Superior temporal gyrus (tissue), 1 donor: Measurements from ENCODE around the gene RNASET2.
"Not testable (repeated sequence)": the region's sequence is repeated elsewhere in the genome, so short reads cannot be mapped to it uniquely, and the experiment has no call there.

Experiments
- DNase-seq: peaks from one replicate; pipeline ENCODE4 v3.0.0-alpha.2; 2016; ENCODE audit errors: extremely low spot score

RNASET2 gene

GRCh38 chr6:166970091-166970490, 13.7 kb upstream of the RNASET2 start:
- DNase-seq, result no peak

GRCh38 chr6:166969390-166970002, 13.1 kb upstream of the RNASET2 start:
- no peak for DNase-seq

DNA sequence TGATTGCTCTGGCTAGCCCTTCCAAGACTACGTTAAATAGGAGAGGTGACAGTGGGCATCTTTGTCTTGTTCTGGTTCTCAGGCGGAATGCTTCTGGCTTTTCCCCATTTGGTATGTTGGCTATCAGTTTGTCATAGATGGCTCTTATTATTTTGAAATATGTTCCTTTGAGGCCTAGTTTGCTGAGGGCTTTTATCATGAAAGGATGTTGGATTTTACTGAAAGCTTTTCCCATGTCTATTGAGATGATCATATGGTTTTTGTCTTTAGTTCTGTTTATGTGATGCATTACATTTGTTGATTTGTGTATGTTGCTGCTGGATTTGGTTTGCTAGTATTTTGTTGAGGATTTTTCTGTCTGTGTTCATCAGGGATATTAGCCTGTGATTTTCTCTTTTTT, 9.9 kb upstream of the RNASET2 start:
- no peak for DNase-seq

- DNase-seq, result no peak
Observed at GRCh38 chr6:166960609-166960978, 4.2 kb upstream of the RNASET2 start.

DNA sequence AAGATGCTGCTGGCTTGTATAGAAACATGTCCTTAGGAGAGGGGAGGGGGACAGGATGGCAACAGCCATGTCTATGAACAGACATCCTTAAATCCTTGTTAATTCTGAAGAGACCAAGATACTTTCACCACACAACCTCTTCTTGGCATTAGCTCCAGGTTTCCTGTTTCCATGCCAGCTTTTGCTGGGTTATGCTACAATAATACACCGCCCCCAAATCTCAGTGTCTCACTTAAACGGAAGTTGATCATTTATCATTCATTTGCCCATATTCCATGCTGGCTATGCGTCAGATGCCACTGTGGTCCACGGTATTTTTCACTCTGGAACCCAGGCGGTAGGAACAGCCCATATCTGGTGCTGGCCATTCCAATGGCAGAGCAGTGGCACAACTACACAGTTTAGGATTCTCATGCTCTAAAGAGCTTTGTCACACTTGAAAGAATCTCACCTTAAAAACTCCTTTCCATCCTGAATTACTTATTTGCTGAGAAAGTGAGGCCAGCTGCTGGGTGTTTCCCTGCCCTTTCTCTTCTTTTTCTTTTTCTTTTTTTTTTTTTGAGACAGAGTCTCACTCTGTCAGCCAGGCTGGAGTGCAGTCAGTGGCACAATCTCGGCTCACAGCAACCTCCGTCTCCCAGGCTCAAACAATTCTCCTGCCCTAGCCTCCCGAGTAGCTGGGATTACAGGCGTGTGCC, 3.7 kb upstream of the RNASET2 start:
- DNase-seq, result no peak

- DNase-seq, result no peak
Observed at GRCh38 chr6:166958926-166959861, 2.8 kb upstream of the RNASET2 start.

- DNase-seq, result no peak
Observed at GRCh38 chr6:166957805-166958076, 1.4 kb upstream of the RNASET2 start.

DNA sequence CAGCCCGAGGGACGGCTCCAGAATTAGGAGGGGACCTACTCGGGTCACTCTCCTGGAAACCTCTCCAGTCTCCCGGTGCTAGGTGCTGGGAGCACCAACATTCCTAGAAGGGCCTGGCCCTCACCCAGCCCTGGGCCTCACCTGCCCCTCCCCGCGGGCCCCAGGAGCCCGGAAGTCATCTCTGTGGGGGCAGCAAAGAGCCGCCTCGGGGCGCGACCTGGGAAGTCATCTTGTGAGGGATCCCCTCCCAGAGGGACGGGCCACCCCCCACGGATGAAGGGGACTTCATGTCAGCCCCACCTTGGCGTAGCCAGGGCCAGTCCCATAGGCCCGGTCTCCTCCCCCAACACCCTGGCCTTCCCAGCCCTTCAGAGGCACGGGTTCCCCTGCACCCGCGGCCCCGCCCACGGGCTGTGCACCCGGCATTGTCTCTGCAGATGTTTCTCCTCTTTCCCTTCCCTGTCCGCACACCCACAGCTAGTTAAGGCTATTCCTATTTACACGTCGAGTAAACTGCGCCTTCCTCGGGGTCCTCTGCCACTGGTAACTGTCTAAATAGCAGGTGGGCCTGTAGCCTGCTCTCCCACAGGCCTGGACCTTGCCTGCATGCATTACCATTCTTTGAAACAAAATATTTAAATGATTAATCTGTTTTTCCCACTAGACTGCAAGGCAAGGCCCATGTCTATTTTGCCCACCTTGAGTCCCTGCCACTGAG, 896 bp upstream of the RNASET2 start:
- no peak for DNase-seq

GRCh38 chr6:166955865-166956443, 396 bp downstream of the RNASET2 start:
- DNase-seq, result no peak

DNA sequence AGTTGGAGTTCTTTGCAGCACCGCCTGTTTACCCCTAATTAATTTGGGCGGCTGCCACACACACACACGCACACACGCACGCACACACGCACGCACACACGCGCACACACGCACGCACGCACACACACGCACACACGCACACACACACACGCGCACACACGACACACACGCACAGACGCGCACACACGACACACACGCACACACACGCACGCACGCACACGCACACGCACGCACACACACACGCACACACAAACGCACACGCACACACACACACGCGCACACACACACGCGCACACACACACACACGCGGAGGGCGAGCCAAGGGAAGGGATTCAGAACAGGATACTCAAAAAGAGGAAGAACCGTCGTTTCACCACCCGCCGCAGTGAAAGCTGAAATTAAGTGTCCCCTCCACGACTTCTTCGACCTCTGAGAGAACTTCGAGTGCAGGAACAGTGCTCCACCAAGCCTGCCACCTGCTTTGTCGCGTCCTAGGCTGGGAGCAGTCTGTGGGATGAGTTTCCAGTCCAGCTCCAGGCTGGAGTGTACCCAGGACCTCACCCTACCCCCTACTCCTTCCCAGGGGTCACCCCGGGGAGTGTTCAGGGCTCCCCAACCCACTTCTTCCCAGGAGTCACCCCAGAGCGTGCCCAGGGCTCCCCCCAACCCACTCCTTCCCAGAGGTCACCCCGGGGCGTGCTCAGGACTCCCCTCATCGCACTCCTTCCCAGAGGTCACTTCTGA, 1.1 kb downstream of the RNASET2 start:
- DNase-seq, result no peak

GRCh38 chr6:166954118-166954713, 2.1 kb downstream of the RNASET2 start:
- no peak for DNase-seq

DNA sequence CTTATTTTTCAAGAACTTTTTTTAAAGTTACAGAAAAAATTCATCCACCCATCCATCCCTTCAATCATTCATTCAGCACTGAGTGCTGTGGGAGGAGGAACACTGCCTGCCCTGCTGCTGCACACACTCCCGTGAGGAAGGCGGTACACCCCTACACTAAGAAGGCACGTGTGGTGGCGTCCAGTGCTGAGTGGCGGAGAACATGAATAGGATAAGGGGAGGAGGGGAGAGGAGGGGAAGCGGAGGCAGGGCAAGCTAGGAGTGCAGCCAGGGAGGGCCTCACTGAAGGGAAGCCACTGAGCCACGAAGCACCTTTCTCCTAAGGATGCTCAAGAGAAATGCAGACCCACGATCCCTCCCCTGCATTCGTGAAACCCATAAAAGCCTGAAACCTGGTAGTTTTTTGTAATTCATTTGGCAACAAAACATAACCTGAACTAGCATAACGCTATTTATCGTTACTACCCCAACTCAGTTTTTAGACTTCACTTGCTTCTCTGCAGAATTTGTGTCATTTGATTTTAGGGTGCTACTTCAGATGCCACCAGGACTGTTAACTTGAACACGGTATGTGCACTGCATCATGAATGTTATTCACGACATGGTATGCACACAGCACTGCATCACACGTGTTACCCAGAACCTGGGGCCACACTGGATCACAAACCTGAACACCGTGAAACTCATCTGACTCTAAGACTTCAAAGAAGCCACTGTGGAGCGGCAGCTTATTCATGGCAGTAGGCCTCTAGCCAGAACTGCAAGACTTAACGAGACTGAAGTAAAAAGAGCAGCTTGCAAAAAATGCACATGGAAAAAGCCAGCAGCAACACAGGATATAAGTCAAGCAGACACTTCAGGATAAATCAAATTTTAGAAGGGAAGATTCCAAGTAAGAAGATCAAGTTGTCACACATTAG, 3.5 kb downstream of the RNASET2 start:
- DNase-seq, result no peak

- DNase-seq, result no peak
Observed at GRCh38 chr6:166952121-166952520, 4.2 kb downstream of the RNASET2 start.

DNA sequence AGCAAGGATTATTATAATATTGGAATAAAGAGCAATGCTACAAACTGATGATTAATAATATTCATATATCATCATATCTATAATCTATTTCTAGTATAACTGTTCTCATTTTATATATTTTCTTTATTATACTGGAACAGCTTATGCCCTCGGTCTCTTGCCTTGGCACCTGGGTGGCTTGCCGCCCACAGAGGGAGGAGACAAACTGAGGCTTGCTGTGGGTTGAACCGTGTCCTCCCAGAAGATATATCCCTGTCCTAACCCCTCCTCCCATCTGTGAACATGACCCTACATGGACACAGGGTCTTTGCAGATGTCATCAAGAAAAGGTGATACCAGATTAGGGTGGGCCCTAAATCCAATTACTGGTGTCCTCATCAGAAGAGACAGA, 4.7 kb downstream of the RNASET2 start:
- no peak for DNase-seq

DNA sequence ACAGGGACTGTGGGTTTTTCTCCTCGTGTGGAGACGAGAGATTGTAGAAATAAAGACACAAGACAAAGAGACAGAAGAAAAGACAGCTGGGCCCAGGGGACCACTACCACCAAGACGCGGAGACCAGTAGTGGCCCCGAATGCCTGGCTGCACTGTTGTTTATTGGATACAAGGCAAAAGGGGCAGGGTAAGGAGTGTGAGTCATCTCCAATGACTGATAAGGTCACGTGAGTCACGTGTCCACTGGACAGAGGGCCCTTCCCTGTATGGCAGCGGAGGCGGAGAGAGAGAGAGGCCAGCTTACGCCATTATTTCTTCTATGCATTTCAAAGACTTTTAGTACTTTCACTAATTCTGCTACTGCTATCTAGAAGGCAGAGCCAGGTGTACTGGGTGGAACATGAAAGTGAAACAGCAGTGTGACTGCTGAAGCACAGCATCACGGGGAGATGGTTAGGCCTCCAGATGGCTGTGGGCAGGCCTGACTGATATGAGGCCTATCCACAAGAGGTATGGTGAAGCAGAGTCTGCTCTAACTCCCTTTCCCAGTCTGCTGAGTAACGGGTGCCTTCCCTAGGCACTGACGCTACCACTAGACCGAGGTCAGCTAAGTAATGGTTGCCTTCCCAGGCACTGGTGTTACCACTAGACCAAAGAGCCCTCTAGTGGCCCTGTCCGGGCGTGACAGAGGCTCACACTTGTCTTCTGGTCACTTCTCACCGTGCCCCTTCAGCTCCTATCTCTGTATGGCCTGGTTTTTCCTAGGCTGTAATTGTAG, 5.3 kb downstream of the RNASET2 start:
- DNase-seq, result peak; percentile 73

GRCh38 chr6:166950443-166950821, 5.9 kb downstream of the RNASET2 start:
- DNase-seq, result no peak

- DNase-seq, result no peak
Observed at GRCh38 chr6:166949528-166950442, 6.6 kb downstream of the RNASET2 start.

DNA sequence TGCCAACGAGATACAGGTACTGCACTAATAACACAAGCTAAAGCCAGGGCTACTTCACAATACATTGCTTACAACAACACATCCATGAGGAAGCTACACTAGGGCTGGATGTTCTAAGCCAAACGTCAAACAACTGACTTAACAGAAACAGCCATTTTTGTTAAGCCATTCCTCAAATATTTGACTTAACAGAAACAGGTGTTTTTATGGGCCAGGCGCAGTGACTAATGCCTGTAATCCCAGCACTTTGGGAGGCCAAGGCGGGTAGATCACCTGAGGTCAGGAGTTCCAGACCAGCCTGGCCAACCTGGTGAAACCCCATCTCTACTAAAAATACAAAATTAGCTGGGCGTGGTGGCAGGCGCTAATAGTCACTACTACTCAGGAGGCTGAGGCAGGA, 7.6 kb downstream of the RNASET2 start:
- DNase-seq, result not testable (repeated sequence)
